Retinal pigment epithelial cell (primary cell): ENCODE results near the gene BGN.

Experiments
- DNase-seq: peaks from one replicate; pipeline ENCODE4 v3.0.0-alpha.2; 2010; ENCODE audit warnings: low read depth
- H3K4me3 ChIP-seq: 2 replicates; pipeline ENCODE4 v1.5.1; 2011; ENCODE audit warnings: mild to moderate bottlenecking, low read length, control low read depth, moderate library complexity
- CTCF ChIP-seq: conservative IDR thresholded peaks from 2 replicates; pipeline ENCODE4 v1.5.1; 2011; ENCODE audit warnings: low read depth, low read length, control low read depth, inconsistent platforms

BGN gene

GRCh38 chrX:153494541-153495361 lies at the start of gene BGN:
TSS of gene BGN (plus strand) at chrX:153494980. CDS start at chrX:153504632, 9,652 bp downstream.
- TF ChIP-seq CTCF: no peak
- peak within 1 kb of the TSS; percentile 22 for H3K4me3 ChIP-seq
- DNase-seq: no peak

GRCh38 chrX:153445106-153445855 lies 49.5 kb upstream of the BGN start:
- TF ChIP-seq CTCF: no peak
- H3K4me3 ChIP-seq: no peak overlapping the region
- DNase-seq: no peak

- DNase-seq: no peak
- no peak for TF ChIP-seq CTCF
- H3K4me3 ChIP-seq: no peak within 1 kb of the TSS
Observed at GRCh38 chrX:153445856-153446635, 48.7 kb upstream of the BGN start, which contains the start of gene TREX2. TSS of gene TREX2 (minus strand) at chrX:153446056. CDS start at chrX:153445430, 626 bp downstream.

- H3K4me3 ChIP-seq: no peak overlapping the region
- no peak for DNase-seq
- no peak for TF ChIP-seq CTCF
Observed at GRCh38 chrX:153446636-153446936, 48.2 kb upstream of the BGN start.

- TF ChIP-seq CTCF: no peak
- H3K4me3 ChIP-seq: no peak overlapping the region
- no peak for DNase-seq
Observed at GRCh38 chrX:153446950-153447580, 47.7 kb upstream of the BGN start.

GRCh38 chrX:153447581-153447960 lies 47.2 kb upstream of the BGN start:
- DNase-seq: no peak
- H3K4me3 ChIP-seq: no peak overlapping the region
- no peak for TF ChIP-seq CTCF
